Effector memory CD4-positive, alpha-beta T cell (primary cell): ENCODE results near the gene SSH3.

Experiments
- DNase-seq, 3 donors: peaks; one replicate each; pipeline ENCODE4 v3.0.0-alpha.2; 2020
- H3K27ac ChIP-seq: 2 replicates; pipeline ENCODE4 v1.7.0; 2013; ENCODE audit warnings: mild to moderate bottlenecking, low read length, moderate library complexity; ENCODE audit not compliant: insufficient read depth, poor library complexity, severe bottlenecking
- H3K27me3 ChIP-seq: replicated peaks from 2 replicates; pipeline ENCODE4 v1.7.0; 2013; ENCODE audit warnings: mild to moderate bottlenecking, low read length; ENCODE audit not compliant: insufficient read depth, control insufficient read depth, poor library complexity, severe bottlenecking
- H3K36me3 ChIP-seq: 2 replicates; pipeline ENCODE4 v1.7.0; 2013; ENCODE audit warnings: mild to moderate bottlenecking, low read length, moderate library complexity; ENCODE audit not compliant: control insufficient read depth, insufficient read depth
- H3K4me1 ChIP-seq: 2 replicates; pipeline ENCODE4 v1.7.0; 2013; ENCODE audit warnings: low read length, mild to moderate bottlenecking; ENCODE audit not compliant: control insufficient read depth, insufficient read depth, poor library complexity, severe bottlenecking
- H3K4me3 ChIP-seq: 2 replicates; pipeline ENCODE4 v1.7.0; 2013; ENCODE audit warnings: low read length, low read depth, mild to moderate bottlenecking; ENCODE audit not compliant: insufficient read depth, poor library complexity, severe bottlenecking
- H3K9me3 ChIP-seq: 2 replicates; pipeline ENCODE4 v1.7.0; 2013; ENCODE audit warnings: mild to moderate bottlenecking, low read length, moderate library complexity; ENCODE audit not compliant: control insufficient read depth

The SSH3 gene

DNA sequence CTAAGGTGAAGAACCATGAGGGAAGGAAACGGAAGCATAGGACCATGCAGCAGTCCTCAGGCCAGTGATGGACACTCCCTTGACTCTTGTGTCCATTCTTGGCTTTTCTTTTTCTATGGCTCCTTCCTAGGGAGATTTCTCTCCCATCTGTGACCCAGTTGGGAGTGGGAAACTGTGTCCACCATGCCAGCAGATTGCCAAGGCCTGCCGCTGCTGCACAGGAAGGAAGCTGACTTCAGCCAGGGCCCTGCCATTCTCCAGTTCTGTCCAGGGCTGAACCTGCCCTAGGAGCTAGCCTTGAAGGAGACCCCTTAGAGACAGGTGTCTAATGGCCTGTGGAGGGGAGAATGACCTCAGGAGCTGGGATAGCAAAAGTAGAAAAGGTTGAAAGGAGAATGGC is 17.4 kb downstream of the SSH3 start:
- DNase-seq: no peak
- no peak overlapping the region for H3K4me3 ChIP-seq
- no peak overlapping the region for H3K27ac ChIP-seq
- no peaks in the 10 kb centered on the region for H3K36me3 ChIP-seq
- no peaks in the 10 kb centered on the region for H3K9me3 ChIP-seq
- H3K4me1 ChIP-seq: peaks cover 5% of the 10 kb centered on the region
- H3K27me3 ChIP-seq: no peaks in the 10 kb centered on the region

DNA sequence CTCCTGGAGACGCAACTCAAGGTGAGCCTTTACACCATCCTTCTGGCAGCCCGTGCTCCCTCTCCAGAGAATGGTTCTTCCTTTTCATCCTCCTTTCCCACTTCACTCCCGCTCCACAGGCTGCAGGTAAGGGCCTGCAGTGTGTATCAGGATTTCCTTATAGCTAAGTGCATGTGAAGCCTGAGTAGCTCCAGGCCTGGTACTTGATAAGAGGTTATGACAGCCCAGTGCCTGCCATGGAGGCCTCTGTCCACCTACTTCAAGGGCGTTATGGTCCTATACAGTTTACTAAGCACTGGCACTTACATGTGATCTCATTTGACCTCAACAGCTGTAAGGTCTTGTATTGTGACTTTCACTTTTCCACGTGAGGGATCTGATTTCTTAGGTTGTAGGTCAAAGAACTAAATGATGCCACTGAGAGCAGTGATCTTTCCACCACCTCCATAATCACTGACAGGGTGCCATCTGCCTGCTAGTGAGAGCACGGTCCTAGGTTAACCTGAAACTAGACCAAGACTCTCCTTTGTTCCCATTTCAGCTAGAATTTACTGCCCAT is 18.1 kb downstream of the SSH3 start:
- Histone ChIP-seq H3K4me1 (peaks cover 5% of the 10 kb centered on the region), H3K36me3 (no peaks in the 10 kb centered on the region), H3K4me3 (no peak overlapping the region), H3K27ac (no peak overlapping the region), H3K27me3 (no peaks in the 10 kb centered on the region), H3K9me3 (no peaks in the 10 kb centered on the region)
- DNase-seq: no peak

DNA sequence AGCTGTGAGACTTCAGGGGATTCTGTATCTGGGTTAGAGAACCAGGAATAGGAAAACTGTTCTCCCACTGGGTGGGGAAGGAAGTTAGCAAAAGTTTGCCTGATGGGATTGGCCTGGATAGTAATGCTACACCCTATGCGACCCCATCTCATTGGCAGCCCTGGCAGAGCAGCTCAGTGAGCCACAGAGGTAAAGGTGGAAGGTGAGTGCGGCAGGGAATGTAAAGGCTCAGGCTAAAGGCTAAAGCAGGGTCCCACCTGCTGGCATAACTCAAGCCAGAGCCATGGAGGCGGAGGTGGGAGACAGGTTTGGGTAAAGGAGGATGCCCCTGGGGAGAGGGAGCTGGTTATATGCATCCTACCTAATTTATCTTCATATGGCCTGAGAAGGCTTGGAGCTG is 18.7 kb downstream of the SSH3 start:
- no peaks in the 10 kb centered on the region for H3K27me3 ChIP-seq
- no peaks in the 10 kb centered on the region for H3K9me3 ChIP-seq
- H3K27ac ChIP-seq: no peak overlapping the region
- H3K4me3 ChIP-seq: no peak overlapping the region
- H3K36me3 ChIP-seq: no peaks in the 10 kb centered on the region
- no peak for DNase-seq
- H3K4me1 ChIP-seq: peaks cover 2% of the 10 kb centered on the region

DNA sequence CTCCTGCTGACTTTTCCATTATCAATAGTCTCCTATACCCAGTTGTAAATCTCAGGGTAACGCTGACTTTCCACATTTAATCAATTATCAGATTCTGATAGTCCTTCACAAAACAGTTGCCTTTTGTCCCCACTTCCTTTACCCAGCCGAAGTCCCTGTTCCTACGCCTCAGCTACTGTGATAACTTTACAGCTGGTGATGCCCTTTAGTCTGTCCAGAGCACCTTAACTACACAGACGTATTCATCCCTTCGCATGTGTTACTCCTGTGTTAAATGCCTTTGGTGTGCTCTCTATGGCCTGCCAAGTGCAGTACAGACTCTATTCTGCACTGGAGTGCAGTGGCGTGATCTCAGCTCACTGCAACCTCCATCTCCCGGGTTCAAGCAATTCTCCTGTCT is 20.2 kb downstream of the SSH3 start:
- no peaks in the 10 kb centered on the region for H3K36me3 ChIP-seq

DNA sequence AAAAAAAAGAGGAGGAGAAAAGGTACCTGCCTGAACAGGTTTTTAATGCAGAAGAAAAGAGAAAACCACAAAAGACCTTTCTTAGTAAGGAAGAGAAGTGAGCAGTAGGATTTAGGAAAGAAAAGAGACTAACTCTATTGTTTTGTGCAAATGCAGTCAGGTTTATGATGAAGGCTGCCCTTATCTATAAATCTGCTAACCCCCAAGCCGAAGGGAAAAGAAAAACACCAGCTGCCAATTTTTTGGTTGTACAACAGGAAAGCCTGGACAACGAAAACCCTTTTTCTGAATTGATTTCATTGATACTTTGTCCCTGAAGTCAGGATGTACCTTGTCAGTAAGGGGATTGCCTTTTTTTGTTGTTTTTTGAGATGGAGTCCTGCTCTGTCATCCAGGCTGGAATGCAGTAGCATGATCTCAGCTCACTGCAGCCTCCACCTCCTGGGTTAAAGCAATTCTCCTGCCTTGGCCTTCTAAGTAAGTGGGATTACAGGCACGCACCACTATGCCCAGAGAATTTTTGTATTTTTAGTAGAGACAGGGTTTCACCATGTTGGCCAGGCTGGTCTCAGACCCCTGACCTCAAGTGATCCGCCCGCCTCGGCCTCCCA is 28.9 kb downstream of the SSH3 start:
- H3K9me3 ChIP-seq: no peaks in the 10 kb centered on the region
- no peaks in the 10 kb centered on the region for H3K36me3 ChIP-seq
- H3K4me3 ChIP-seq: no peak overlapping the region
- no peak overlapping the region for H3K27ac ChIP-seq
- no peaks in the 10 kb centered on the region for H3K27me3 ChIP-seq
- DNase-seq: no peak
- no peaks in the 10 kb centered on the region for H3K4me1 ChIP-seq

More for the DNA sequence above, 20.2 kb downstream of the SSH3 start:
- Histone ChIP-seq H3K4me1 (no peaks in the 10 kb centered on the region), H3K27me3 (no peaks in the 10 kb centered on the region), H3K9me3 (no peaks in the 10 kb centered on the region), H3K4me3 (no peak overlapping the region), H3K27ac (no peak overlapping the region)
- no peak for DNase-seq

DNA sequence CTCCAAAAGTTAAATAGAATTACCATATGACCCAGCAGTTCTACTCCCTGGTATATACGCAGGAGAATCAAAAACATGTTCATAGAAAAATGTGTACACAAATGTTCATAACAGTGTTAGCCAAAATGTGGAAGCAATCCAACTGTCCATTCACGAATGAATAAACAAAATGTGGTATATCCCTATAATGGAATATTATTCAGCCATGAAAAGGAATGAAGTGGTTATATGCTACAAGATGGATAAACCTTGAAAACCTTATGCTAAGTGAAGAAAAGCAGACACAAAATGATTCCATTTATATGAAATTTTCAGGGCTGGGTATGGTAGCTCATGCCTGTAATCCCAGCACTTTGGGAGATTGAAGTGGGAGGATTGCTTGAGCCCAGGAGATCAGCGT is 33.9 kb downstream of the SSH3 start:
- Histone ChIP-seq H3K27ac (no peak overlapping the region), H3K4me1 (no peaks in the 10 kb centered on the region), H3K27me3 (no peaks in the 10 kb centered on the region), H3K9me3 (no peaks in the 10 kb centered on the region), H3K4me3 (no peak overlapping the region), H3K36me3 (no peaks in the 10 kb centered on the region)
- no peak for DNase-seq

DNA sequence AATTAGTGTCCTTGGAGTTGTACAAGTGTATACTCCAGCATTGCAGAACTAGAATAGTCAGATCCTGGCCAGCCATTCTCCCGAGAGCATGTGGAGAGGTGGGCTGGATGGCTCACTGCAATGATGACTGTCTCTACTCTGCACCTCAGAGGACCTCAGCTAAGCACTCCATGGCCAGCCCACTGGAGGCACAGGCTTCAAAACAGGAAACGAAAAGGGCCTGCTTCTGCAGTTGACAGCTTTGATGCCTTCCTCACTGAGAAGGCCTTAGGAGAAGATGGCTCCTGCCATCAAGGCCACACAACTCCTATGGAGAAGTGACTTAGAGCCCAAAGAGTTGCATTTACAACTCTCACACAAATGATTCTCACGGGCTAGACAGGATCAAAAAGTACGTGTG is 40.9 kb downstream of the SSH3 start:
- H3K4me1 ChIP-seq: peaks cover 14% of the 10 kb centered on the region
- no peak for DNase-seq
- no peaks in the 10 kb centered on the region for H3K9me3 ChIP-seq
- no peak overlapping the region for H3K27ac ChIP-seq
- no peaks in the 10 kb centered on the region for H3K36me3 ChIP-seq
- no peaks in the 10 kb centered on the region for H3K27me3 ChIP-seq
- no peak overlapping the region for H3K4me3 ChIP-seq

DNA sequence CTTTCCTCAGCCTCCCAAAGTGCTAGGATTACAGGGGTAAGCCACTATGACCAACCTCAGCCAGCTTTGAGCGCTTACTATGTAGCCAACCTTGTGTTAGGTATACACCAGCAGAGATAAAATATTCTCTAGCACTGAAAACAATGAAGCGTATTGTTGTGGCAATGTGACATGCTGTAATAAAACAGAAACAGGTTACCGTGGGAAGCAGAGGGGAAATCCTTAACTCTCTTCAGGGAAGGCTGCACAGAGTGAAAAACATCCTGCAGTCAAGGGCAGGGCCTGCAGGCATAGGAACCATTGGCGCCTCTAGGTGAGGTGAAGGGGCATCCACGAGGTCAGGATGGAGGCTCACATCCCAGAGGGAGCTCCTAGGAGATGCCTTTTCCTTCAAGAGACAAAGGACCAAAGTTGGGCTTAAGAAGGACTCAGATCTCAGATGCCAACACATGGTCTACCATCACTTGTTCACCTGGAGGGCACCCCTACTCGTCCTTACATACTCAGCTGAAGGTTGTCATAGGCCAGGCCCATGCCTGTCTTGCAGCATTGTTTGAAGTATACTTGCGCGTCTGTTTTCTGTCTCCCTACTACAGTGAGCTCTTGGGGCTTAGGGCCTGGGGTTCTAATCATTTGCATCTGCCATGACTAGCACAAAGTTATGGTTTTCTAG is 42.1 kb downstream of the SSH3 start:
- DNase-seq: no peak
- Histone ChIP-seq H3K27me3 (no peaks in the 10 kb centered on the region), H3K27ac (peak overlapping the region; percentile 48), H3K9me3 (no peaks in the 10 kb centered on the region), H3K36me3 (no peaks in the 10 kb centered on the region), H3K4me3 (no peak overlapping the region), H3K4me1 (peaks cover 14% of the 10 kb centered on the region)

DNA sequence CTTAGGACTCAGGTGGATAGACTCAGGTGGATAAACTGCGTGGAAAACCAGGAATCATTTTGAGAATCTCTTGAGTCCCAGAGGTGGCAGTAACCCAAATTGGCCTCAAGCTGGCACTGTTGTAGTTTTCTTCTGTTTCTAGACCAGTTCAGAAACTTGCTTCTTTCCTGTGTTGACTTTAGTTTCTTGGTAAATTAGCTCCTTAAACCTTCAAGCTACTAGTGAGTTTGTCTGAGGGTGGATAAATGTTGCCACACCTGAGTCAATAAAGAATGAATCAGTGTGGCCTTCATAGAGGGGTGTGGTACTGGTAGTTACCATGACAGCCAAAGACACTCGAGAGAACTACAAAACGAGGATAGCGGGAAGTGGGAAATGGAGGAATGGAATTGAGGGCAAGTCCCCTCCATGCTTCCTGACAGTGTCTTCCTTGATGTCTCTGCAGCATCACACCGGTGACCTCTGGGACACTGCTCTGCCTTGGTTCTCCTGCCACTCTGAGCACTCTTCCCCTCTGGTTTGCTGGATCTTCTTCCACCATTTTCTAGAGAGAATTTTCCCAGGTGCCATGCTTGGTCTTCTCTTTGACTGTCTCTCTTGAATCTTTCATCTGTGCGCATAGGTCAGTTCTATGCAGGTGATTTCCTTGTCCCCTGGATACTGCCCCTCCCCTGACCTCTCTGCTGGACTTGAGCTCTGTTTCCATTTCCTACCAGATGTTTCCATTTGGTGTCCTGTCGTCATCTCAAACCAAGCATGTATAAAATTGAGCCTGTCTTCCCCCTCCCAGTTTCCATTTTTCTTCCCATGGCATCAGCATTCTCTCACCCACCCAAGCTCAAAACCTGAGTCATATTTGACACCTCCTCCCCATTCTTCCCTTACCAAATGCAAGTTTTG is 42.8 kb downstream of the SSH3 start:
- no peak for DNase-seq
- Histone ChIP-seq H3K4me1 (peaks cover 18% of the 10 kb centered on the region), H3K4me3 (no peak overlapping the region), H3K36me3 (no peaks in the 10 kb centered on the region), H3K9me3 (no peaks in the 10 kb centered on the region), H3K27ac (no peak overlapping the region), H3K27me3 (no peaks in the 10 kb centered on the region)
